Embryonic facial prominence (tissue), 1 donor: ENCODE measurements around the gene LCN6.
"Not testable (repeated sequence)": the region's sequence is repeated elsewhere in the genome, so short reads cannot be mapped to it uniquely, and the experiment has no call there.

Experiments
- DNase-seq: peaks from one replicate; pipeline ENCODE4 v3.0.0-alpha.2; 2016; ENCODE audit errors: extremely low spot score

Gene LCN6

GRCh38 chr9:136748201-136748600 is at the start of gene LCN6:
Gene LCN6, minus strand, starts transcription at chr9:136748525. Its CDS starts 42 bp downstream, at chr9:136748483.
- DNase-seq: no peak

GRCh38 chr9:136796775-136797347 is 48.5 kb upstream of the LCN6 start:
- not testable (repeated sequence) for DNase-seq

GRCh38 chr9:136796238-136796774 is 48.0 kb upstream of the LCN6 start, which contains the start of gene CCDC183:
Gene CCDC183, plus strand, starts transcription at chr9:136796338. Its CDS starts 60 bp downstream, at chr9:136796398.
- no peak for DNase-seq

GRCh38 chr9:136795000-136795348 is 46.6 kb upstream of the LCN6 start:
- DNase-seq: no peak

GRCh38 chr9:136794281-136794999 is 46.1 kb upstream of the LCN6 start:
- DNase-seq: no peak

- no peak for DNase-seq
These were observed 45.0 kb upstream of the LCN6 start for GRCh38 chr9:136793086-136793946.

- no peak for DNase-seq
These were observed 44.2 kb upstream of the LCN6 start for GRCh38 chr9:136792321-136793085.

GRCh38 chr9:136791516-136792276 is 43.4 kb upstream of the LCN6 start:
- no peak for DNase-seq

GRCh38 chr9:136790640-136791515 is 42.6 kb upstream of the LCN6 start, which contains the start of gene TMEM141:
Gene TMEM141, plus strand, starts transcription at chr9:136791344. Its CDS starts 27 bp downstream, at chr9:136791371.
- peak; percentile 99 for DNase-seq

- DNase-seq: no peak
These were observed 41.2 kb upstream of the LCN6 start for GRCh38 chr9:136789523-136789937.

GRCh38 chr9:136788644-136789522 is 40.6 kb upstream of the LCN6 start:
- not testable (repeated sequence) for DNase-seq

GRCh38 chr9:136787690-136788400 is 39.5 kb upstream of the LCN6 start:
- DNase-seq: no peak

GRCh38 chr9:136786983-136787382 is 38.7 kb upstream of the LCN6 start:
- DNase-seq: not testable (repeated sequence)

- no peak for DNase-seq
These were observed 38.1 kb upstream of the LCN6 start for GRCh38 chr9:136786451-136786850.

- DNase-seq: not testable (repeated sequence)
These were observed 37.4 kb upstream of the LCN6 start for GRCh38 chr9:136785565-136786355.

GRCh38 chr9:136784997-136785361 is 36.7 kb upstream of the LCN6 start:
- no peak for DNase-seq
